HG03039 (cell line): ENCODE measurements around the gene ADAMTSL4.
"Not testable (repeated sequence)": the region's sequence is repeated elsewhere in the genome, so short reads cannot be mapped to it uniquely, and the experiment has no call there.

ENCODE experiments used
- ATAC-seq: cut with Tn5 transposase; IDR thresholded peaks from one replicate; pipeline ENCODE4 v1.9.1; 2021; ENCODE audit warnings: mild to moderate bottlenecking, moderate library complexity; ENCODE audit not compliant: unreplicated experiment

Gene ADAMTSL4

DNA sequence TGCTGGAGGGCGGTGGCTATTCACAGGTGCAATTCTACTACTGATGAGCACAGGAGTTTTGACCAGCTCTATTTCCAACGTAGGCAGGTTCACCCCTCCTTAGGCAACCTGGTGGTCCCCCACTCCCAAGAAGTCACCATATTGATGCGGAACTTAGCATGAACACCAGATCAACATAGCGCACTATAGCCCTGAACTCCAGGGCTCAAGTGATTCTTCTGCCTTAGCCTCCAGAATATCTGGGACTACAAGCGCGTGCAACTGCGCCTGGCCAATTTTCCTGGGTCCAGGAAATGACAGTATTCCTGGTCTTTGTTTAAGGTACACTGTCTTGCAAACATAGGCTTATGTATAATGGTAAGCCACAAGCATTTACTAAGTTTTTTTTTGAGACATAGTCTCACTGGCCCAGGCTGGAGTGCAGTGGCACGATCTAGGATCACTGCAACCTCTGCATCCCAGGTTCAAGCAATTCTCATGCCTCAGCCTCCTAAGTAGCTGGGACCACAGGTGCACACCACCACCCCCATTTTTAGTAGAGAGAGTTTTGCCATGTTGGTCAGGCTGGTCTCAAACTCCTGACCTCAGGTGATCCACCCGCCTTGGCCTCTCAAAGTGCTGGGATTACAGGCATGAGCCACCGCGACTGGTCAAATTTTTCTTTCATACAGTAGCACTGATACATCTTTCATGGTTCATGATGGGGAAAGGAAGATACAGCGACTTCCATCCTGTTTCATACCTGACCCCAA is 17.6 kb downstream of the ADAMTSL4 start:
- no peak for ATAC-seq

DNA sequence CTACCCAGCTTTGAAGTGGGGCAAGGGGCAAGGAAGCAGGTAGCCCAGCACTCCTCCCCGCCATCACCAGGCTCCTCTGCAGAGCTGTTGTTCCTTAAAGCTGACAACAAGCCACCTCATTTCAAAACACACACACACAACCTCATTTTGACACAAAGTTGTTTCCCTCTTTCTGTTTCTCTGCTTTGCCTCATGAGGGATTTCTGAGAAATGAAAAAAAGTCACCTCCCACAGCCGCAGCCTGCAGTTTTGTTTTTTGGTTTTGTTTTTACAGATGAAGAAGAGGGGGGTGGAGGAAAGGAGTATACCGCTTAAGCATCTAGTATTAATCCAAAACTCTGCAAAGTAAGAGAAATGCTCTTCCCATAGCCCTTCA is 18.1 kb downstream of the ADAMTSL4 start:
- peak; percentile 20 for ATAC-seq

DNA sequence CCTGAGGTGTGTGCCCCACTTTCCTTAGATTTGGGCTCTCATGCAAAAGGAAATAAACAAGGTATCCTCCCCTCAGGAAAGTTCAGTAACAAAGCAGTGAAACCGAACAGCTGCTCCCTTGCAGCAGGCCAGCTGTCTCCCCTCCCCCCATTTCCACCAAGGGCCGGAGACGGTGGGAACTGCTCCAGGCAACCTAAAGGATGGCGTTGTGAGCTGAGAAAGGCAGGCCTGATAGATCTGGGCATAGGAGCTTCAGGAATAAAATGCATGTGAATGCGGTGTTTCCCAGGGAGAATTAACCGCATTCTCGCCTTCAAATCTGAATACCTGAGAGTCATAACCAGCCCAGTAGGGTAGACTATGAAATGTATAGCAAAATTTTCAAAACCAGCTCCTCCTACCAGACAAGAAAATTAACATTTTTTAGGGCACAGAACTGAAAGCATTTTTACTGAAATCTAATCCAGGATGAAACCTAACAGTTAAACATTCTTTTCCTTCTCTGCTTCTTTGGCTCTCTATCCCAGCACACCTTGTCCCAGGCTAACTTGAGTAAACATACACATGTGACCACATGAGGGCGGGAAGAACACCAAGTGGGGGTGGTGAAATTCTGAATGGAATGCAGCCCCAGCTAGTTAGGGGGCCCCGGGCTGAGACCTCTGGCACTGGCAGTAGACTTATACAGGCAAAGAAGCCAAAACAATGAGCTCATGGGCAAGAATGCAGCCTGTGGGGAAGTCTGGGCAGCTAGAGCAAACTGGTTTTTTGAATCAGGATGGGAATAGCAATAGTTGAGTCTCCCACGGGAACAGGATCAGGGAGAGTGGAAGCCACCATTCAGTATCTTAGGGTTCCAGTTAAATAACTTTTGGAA is 18.7 kb downstream of the ADAMTSL4 start:
- ATAC-seq, result peak; percentile 10

DNA sequence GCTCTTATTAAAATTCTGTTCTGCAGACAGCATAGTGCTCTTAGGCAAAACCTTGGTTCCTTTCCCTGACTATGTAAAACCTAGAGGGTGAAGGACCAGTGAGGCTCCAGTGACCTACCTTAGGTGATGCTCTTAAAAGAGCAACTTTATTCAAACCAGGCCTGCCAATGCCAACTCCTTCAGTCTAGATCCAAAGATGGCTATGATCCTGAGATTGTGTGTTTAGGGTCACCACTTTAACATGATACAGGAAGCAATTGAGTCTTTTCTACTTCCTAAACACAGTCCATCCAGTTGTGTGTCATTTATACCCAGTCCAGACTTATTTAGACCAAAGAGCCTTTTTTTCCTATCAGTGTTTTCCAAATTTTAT is 19.4 kb downstream of the ADAMTSL4 start:
- ATAC-seq, result no peak

DNA sequence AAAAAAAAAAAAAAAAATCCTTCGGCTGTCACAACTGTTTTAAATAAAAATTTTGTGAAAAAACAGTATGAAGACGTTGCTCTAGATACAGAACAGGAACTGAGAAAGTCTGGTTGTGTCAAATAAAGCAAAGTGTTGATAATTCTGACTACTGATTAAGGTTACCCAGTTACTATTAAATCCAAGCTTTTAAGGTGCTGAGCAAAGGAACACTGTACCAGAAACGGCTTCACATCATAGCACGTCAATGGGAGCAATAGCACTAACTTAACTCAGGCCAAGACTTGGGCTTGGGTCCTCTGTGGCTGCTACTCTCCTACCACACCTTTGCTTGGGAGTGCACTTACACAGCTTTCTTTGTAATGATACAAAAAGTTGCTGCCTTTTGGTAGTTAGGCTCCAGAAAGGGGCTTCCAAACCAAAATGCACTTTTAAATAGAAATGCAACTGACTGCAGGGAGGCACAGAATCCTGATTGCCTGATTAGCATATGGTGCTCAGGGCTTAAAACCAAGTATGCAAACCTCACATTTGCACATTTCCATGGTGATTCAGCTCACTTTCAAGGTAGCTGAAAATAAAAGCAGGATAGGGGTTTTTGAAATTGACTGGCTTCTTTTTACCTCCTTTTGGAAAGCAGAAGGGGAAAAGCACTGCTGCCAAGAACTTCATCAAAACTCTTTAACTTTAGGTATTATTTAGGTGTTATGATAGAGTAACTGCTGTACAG is 23.9 kb downstream of the ADAMTSL4 start:
- ATAC-seq, result no peak

DNA sequence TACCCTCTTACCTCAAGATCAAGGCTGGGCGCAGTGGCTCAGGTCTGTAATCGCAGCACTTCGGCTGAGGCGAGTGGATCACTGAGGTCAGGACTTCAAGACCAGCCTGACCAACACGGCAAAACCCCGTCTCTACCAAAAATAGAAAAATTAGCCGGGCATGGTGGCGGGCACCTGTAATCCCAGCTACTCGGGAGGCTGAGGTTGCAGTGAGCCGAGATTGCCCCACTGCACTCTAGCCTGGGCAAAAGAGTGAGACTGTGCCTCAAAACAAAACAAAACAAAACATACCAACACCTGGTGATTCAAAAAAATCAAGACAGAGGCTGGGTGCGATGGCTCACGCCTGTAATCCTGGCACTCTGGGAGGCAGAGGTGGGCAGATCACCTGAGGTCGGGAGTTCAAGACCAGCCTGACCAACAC is 24.5 kb downstream of the ADAMTSL4 start:
- ATAC-seq, result not testable (repeated sequence)

DNA sequence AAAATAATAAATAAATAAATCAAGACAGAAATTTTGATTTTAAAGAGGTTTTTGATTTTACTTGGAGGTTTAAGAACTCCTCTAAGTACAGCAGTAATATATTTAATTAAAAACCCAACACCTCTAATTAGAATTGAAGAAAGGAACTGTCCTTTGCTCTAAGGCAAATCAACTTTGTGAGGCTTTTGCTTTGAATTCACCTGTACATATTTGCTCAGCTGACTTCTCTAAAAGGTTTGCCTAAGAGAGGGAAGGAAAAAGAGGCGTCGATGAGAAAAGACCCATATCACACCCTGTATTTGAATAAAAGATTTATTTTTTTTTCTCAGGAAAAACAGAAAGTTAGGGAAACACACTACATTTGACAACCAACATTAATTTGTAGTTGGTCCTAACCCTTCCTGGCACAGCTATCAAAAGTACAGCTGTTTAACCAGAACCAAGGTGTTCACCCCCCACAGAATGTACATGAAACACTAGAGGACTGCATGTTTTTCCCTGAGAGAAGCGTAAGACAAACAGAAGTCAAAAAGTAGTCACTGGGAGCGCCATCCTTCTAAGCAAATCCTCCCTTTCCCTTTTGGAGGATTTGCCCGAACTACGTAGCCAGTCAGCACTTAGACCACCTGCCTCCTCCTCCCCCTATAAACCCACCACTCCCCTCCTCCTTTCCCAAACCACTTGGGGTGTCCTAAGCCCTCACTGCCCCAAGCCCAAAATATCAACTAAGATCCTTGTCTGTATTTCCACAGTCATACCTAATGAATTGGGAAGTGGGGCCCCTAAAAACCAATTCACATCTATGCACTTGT is 25.3 kb downstream of the ADAMTSL4 start:
- no peak for ATAC-seq

DNA sequence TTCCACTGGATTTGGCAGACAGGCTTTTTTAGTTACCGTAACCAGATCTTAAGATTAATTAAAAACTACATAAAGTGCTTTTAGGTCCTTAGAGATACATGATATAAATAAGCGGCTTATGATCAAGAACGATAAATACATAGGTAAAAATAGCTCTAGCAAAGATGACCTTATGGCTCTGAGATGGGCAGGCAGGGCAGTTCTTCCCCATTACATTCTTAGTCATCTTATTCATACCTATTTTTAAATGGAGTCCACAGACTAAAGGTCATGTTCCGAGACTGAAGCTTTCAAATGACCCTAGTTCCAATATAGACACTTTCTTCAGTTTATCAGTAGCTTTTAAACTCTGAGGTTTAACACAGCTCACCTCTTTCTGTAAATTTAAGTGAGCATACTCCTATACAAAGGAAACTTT is 25.9 kb downstream of the ADAMTSL4 start:
- ATAC-seq, result no peak

DNA sequence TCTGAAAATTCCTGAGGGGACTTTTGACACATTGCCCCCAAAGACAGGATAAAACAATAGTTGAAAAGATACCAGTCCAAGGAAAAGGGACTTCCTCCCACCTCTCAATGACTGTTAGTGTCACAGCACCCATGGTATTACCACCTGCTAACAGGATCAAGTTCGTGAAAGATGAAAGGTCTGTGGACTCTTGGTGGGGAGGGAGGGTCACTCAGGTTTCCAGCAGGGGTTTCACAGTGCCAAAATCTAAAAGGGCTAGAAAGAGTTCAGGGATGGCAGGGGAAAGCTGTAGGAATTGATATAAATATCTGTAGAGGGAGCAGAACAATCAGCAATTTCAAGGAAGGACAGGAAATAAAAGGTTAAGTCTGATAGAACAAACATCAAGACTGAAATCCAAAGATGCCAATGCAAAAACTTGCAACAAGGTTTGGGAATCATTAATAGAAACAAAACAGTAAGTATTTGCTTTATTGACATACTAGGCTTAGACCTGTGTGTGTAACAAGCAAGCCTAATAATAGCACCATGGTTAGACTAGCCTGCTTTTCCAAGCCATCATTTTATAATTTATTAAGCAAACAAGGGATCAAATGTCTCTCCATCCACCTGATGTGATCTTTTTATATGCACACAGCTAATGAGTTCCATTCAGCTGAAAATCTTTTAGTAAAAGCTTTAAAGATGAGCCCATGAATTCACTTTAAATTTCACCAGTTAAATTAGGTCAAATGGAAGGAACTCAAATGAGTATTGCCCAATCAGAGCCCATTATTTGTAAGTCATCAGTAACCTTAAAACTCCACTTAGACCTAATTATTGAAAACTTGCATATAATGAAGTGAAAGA is 26.5 kb downstream of the ADAMTSL4 start:
- no peak for ATAC-seq

DNA sequence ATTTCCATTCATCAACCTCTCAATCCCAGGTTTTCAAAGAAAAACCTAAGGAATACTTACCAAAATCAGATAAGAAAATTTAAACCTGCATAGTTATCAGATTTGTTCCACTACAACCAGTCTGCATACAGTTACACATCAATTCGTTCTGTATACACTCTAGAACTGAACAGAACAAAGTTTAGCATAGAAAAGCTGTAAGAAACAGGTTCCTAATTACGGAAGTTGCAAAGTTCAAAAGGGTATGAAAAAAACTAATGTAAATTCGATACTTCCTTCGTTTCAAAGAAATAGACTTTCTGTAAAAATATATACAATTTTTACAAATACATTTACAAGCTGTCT is 27.1 kb downstream of the ADAMTSL4 start:
- ATAC-seq, result no peak

DNA sequence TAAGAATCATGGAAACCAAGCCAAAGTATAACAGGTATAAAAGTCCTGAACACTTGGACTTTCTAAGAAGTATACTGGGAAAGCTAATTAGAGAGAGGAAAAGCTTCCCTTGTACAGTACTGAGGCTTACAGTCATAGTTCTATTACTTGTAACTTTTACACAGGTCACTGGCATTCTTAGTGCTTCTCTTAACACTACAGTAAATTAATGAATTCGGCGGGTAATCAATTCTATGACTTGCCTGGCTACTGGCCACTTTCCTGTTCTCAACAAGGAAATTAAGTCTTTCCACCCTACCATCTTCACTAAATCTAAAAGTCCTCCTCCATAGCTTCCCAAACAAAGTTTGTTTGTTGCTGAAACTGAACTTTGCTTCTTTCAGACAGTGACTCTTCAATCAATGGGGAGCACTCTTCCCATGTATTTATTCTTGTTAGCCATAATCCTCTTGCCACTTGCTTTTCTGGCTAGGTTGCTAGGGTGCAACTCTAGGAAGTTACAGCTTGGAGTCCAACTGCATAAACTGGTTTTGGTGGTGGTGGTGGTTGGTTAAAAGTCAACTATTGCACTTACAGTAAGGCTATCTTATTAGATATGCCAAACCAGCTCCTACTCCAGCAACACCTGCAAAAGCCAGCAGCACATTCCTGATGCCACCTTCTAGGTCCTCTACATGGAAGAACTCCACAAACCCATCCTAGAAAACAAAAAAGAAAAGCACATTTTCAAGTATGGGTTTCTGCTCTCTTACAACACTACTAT is 27.8 kb downstream of the ADAMTSL4 start:
- ATAC-seq, result no peak

DNA sequence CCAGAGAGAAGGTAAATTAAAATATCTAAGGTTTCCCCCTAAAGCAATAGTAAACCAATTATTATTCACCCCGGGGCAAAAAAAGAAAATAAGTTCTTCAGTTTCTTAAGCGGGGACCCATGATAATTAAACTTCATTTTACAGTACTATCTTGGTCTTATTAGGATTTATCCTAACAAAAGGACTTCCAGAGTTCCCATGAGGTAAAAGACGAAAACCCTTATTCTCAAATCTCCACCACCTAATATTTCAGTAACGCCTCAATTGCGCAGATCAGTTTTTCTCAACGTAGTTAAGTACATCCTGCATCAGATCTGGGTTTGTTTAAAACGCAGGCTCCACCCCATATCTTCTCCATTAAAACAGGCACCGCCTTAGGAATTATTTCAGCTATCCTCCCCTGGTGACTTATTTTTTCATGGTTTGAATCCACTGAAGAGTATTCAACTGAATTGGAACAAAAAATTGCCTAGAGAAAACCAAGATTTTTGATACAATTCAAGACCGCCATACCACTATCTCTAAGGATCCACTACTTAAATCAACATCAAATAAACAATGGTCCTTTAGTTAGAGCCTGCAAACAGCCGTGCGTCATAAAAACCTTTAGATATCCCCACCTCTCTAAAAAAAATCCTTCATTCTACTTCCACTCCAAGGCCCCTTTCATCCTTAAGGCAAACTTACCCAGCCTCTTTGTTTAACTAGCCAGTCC is 28.5 kb downstream of the ADAMTSL4 start:
- ATAC-seq, result no peak

DNA sequence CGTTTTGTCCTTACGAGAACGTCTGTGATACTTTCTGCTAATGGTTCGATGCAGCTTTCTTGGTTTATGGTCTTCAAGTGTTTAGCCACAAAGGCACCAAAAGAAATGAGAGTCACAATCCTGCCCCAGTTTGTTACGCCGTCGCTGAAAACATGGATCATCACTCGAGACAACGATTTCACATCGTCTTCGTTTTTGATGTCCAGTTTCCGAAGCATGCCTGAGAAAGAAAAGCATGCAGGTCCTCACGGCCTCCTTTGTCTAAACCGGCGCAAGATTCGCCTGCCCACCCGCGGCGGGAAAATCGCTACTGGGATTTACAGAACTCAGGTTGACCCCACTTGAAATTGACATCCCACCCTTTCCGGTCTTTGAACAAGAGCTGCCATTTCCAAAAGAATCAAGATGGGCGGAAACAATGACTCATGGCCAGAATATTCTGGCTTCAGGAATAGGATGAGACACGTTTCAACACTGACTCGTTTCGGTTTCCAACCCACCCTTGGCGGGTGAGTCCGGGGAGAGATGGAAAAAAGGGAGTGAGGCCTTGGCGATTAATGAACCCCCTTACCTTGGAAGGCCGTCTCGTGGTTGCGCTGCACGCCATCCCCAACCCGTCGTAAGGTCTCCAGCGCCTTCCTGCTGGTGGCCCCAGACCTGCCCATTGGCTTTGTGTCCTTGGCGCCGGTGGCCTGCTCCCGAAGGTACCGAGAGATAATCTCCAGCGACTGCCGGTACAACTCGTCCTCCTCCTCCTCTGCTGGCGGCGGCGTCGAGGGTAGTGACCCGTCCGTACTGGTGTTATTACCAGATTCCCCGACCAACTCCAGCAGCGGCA is 29.3 kb downstream of the ADAMTSL4 start:
- ATAC-seq, result no peak

DNA sequence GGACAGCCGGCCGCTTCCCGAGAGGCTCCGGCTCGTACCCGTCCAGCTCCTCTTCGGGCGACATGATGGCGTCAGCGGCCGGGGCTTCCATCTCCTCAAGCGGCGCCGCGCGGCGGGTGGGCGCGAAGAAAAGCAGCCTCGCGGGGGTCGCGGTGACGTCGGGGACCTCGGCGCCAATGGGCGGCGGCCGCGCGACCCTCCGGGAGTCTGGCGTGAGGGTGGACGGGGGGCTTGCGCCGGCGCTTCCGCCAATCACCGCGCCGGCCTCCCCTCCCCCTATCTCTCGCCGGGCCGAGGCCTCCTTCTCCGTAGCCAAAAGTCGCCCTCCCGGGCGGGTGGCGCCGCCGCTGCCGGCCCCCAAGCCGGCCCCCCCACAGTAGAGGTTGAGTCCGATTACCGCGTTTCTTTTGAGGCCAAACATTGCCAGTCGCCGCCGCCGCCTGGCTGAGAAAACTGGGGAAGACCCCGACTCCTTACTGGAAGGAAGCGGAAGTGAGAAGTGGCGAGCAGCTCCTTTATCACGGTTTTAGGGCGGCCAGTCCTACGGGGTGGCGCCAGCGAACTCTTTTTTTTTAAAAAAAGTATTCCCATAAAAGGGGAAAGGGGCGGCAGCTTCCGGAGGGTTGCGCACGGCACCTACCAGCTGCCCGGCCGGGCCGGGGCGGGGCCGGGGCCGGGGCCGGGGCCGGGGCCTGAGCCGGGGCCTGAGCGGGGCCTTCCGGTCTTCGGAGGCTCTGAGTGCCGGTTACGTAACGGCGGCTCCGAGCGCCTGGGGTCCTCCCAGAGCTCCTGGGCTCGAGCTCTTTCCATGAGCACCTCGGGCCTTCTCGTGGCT is 30.1 kb downstream of the ADAMTSL4 start, which contains the start of gene MCL1:
MCL1 (minus strand) TSS at position 501 of the 835 bp plus-strand sequence; CDS start at position 421, 80 bp downstream.
- ATAC-seq, result peak; percentile 79

DNA sequence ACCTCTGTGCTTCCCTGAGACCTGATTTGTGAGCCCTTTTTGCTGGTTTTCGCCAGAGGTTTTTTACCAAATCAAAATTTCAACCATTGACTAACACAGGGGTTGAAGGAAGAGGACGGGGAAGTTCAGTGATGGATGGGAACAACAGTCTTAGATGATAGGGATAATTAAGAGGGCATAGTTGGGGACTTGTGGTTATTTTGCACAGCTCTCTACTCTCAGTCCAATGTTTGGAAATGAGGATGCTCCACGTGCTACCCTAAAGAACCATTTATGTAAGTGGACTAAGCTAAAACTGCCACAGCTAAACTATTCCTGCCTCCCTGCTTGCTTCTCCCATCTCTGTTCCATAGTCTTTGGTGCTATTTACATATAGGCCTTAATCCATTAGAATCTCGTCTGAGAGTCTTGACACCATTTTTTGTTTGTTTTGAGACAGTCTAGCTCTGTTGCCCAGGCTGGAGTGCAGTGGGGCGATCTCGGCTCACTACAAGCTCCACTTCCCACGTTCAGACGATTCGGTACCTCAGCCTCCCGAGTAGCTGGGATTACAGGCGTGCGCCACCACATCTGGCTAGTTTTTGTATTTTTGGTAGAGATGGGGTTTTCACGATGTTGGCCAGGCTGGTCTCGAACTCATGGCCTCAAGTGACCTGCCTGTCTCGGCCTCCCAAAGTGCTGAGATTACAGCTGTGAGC is 30.9 kb downstream of the ADAMTSL4 start:
- peak; percentile 1 for ATAC-seq

DNA sequence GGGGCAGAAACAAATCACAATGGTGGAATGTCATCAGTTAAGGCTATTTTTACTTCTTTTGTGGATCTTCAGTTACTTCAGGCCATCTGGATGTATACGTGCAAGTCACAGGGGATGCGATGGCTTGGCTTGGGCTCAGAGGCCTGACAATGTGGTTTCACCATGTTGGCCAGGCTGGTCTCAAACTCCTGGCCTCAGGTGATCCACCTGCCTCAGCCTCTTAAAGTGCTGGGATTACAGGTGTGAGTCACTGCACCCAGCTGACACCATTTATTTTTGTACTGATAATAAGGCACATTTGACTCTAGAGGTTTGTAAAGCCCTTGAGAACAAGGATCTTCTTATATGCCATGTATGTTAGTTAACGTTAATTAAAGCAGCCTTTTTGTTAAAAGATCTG is 31.8 kb downstream of the ADAMTSL4 start:
- ATAC-seq, result not testable (repeated sequence)
